ENCODE data around the gene CHCT1.
"Not testable (repeated sequence)": the region's sequence is repeated elsewhere in the genome, so short reads cannot be mapped to it uniquely, and the experiment has no call there.

Gene CHCT1

GRCh38 chr17:60415146-60415545, 7.1 kb upstream of the CHCT1 start:
- DNase-seq (ENCODE audit: low read depth, low spot score) = no peak
- H3K4me3 ChIP-seq = no peak overlapping the region
- no peaks in the 10 kb centered on the region for H3K9me3 ChIP-seq (ENCODE audit: low read depth, low read length)
- TF ChIP-seq POLR2AphosphoS5 (IDR thresholded peaks at IDR 0.05; ENCODE audit: borderline replicate concordance, low read depth, low read length) = no peak
- no peak for TF ChIP-seq EZH2 (IDR thresholded peaks at IDR 0.05)
- no peak for TF ChIP-seq FOXP2 (optimal IDR thresholded peaks at IDR 0.05; ENCODE audit: control extremely low read depth, extremely low read length, insufficient read depth)
- no peak overlapping the region for H3K27ac ChIP-seq
- no peaks in the 10 kb centered on the region for H3K36me3 ChIP-seq (ENCODE audit: insufficient read depth, low read length)
- H3K9ac ChIP-seq (ENCODE audit: insufficient read length) = no peak overlapping the region

- Histone ChIP-seq H3K27ac (no peak overlapping the region), H3K36me3 (ENCODE audit: insufficient read depth, low read length) (no peaks in the 10 kb centered on the region), H3K4me3 (no peak overlapping the region), H3K9me3 (ENCODE audit: low read depth, low read length) (no peaks in the 10 kb centered on the region), H3K9ac (ENCODE audit: insufficient read length) (no peak overlapping the region)
- TF ChIP-seq EZH2 (IDR thresholded peaks at IDR 0.05) (no peak), POLR2AphosphoS5 (IDR thresholded peaks at IDR 0.05; ENCODE audit: borderline replicate concordance, low read depth, low read length) (no peak), FOXP2 (optimal IDR thresholded peaks at IDR 0.05; ENCODE audit: control extremely low read depth, extremely low read length, insufficient read depth) (no peak)
- no peak for DNase-seq (ENCODE audit: low read depth, low spot score)
Observed at GRCh38 chr17:60416368-60416925, 5.8 kb upstream of the CHCT1 start.

GRCh38 chr17:60419003-60419402, 3.3 kb upstream of the CHCT1 start:
- H3K9ac ChIP-seq (ENCODE audit: insufficient read length); DNase-seq (ENCODE audit: low read depth, low spot score); H3K9me3 ChIP-seq (ENCODE audit: low read depth, low read length); H3K4me3 ChIP-seq; H3K36me3 ChIP-seq (ENCODE audit: insufficient read depth, low read length); H3K27ac ChIP-seq: not testable (repeated sequence)

GRCh38 chr17:60419875-60420274, 2.4 kb upstream of the CHCT1 start:
- H3K4me3 ChIP-seq; DNase-seq (ENCODE audit: low read depth, low spot score); H3K9ac ChIP-seq (ENCODE audit: insufficient read length); H3K9me3 ChIP-seq (ENCODE audit: low read depth, low read length); H3K36me3 ChIP-seq (ENCODE audit: insufficient read depth, low read length); H3K27ac ChIP-seq: not testable (repeated sequence)

- H3K4me3 ChIP-seq = no peak overlapping the region
- H3K27ac ChIP-seq = no peak overlapping the region
- H3K36me3 ChIP-seq (ENCODE audit: insufficient read depth, low read length) = no peaks in the 10 kb centered on the region
- H3K9me3 ChIP-seq (ENCODE audit: low read depth, low read length) = no peaks in the 10 kb centered on the region
- TF ChIP-seq POLR2AphosphoS5 (IDR thresholded peaks at IDR 0.05; ENCODE audit: borderline replicate concordance, low read depth, low read length) (no peak), EZH2 (IDR thresholded peaks at IDR 0.05) (no peak), FOXP2 (optimal IDR thresholded peaks at IDR 0.05; ENCODE audit: control extremely low read depth, extremely low read length, insufficient read depth) (no peak)
- DNase-seq (ENCODE audit: low read depth, low spot score) = no peak
- no peak overlapping the region for H3K9ac ChIP-seq (ENCODE audit: insufficient read length)
Observed at GRCh38 chr17:60421273-60422161, 772 bp upstream of the CHCT1 start.

- Histone ChIP-seq H3K27ac (no peak overlapping the region), H3K9ac (ENCODE audit: insufficient read length) (no peak overlapping the region), H3K36me3 (ENCODE audit: insufficient read depth, low read length) (no peaks in the 10 kb centered on the region), H3K4me3 (no peak overlapping the region), H3K9me3 (ENCODE audit: low read depth, low read length) (no peaks in the 10 kb centered on the region)
- no peak for TF ChIP-seq EZH2 (IDR thresholded peaks at IDR 0.05)
- TF ChIP-seq POLR2AphosphoS5 (IDR thresholded peaks at IDR 0.05; ENCODE audit: borderline replicate concordance, low read depth, low read length) = no peak
- no peak for DNase-seq (ENCODE audit: low read depth, low spot score)
Observed at GRCh38 chr17:60423865-60424264, 1.6 kb downstream of the CHCT1 start.

- H3K9me3 ChIP-seq (ENCODE audit: low read depth, low read length) = no peaks in the 10 kb centered on the region
- no peak for DNase-seq (ENCODE audit: low read depth, low spot score)
- no peak for TF ChIP-seq EZH2 (IDR thresholded peaks at IDR 0.05)
- TF ChIP-seq FOXP2 (optimal IDR thresholded peaks at IDR 0.05; ENCODE audit: control extremely low read depth, extremely low read length, insufficient read depth) = no peak
- TF ChIP-seq POLR2AphosphoS5 (IDR thresholded peaks at IDR 0.05; ENCODE audit: borderline replicate concordance, low read depth, low read length) = no peak
- no peak overlapping the region for H3K27ac ChIP-seq
- H3K36me3 ChIP-seq (ENCODE audit: insufficient read depth, low read length) = no peaks in the 10 kb centered on the region
- H3K9ac ChIP-seq (ENCODE audit: insufficient read length) = no peak overlapping the region
- H3K4me3 ChIP-seq = no peak overlapping the region
Observed at GRCh38 chr17:60425626-60426025, 3.3 kb downstream of the CHCT1 start.

GRCh38 chr17:60426596-60426995, 4.3 kb downstream of the CHCT1 start:
- no peak for TF ChIP-seq FOXP2 (optimal IDR thresholded peaks at IDR 0.05; ENCODE audit: control extremely low read depth, extremely low read length, insufficient read depth)
- TF ChIP-seq EZH2 (IDR thresholded peaks at IDR 0.05) = no peak
- no peak for TF ChIP-seq POLR2AphosphoS5 (IDR thresholded peaks at IDR 0.05; ENCODE audit: borderline replicate concordance, low read depth, low read length)
- no peaks in the 10 kb centered on the region for H3K36me3 ChIP-seq (ENCODE audit: insufficient read depth, low read length)
- H3K9me3 ChIP-seq (ENCODE audit: low read depth, low read length) = no peaks in the 10 kb centered on the region
- H3K9ac ChIP-seq (ENCODE audit: insufficient read length) = no peak overlapping the region
- H3K4me3 ChIP-seq = no peak overlapping the region
- DNase-seq (ENCODE audit: low read depth, low spot score) = no peak
- H3K27ac ChIP-seq = no peak overlapping the region

GRCh38 chr17:60428491-60428890, 6.2 kb downstream of the CHCT1 start:
- H3K36me3 ChIP-seq (ENCODE audit: insufficient read depth, low read length); H3K9ac ChIP-seq (ENCODE audit: insufficient read length); DNase-seq (ENCODE audit: low read depth, low spot score); H3K4me3 ChIP-seq; H3K27ac ChIP-seq; H3K9me3 ChIP-seq (ENCODE audit: low read depth, low read length): not testable (repeated sequence)

GRCh38 chr17:60430561-60430960, 8.3 kb downstream of the CHCT1 start:
- H3K9ac ChIP-seq (ENCODE audit: insufficient read length); H3K9me3 ChIP-seq (ENCODE audit: low read depth, low read length); H3K36me3 ChIP-seq (ENCODE audit: insufficient read depth, low read length); DNase-seq (ENCODE audit: low read depth, low spot score); H3K4me3 ChIP-seq; H3K27ac ChIP-seq: not testable (repeated sequence)

GRCh38 chr17:60433021-60433997, 11.0 kb downstream of the CHCT1 start:
- not testable (repeated sequence) for H3K4me3 ChIP-seq; H3K9ac ChIP-seq (ENCODE audit: insufficient read length); H3K27ac ChIP-seq; DNase-seq (ENCODE audit: low read depth, low spot score); H3K36me3 ChIP-seq (ENCODE audit: insufficient read depth, low read length); H3K9me3 ChIP-seq (ENCODE audit: low read depth, low read length)

Data from SK-N-MC (cell line).